GM12878 (cell line): ENCODE measurements around the gene TRIM40. TPM values are rescaled to one million over a fixed set of nuclear protein-coding genes. Genes with fewer than 3 reads are reported as not detected.

Experiments used
- ATAC-seq: fragments of 200-7000 bp; cut with Tn5 transposase; 3 replicates; pipeline ENCODE4 v1.9.1; 2020; ENCODE audit warnings: mild to moderate bottlenecking, moderate library complexity
- BruUV-seq: library from RNA; stranded (reverse); fragments of 400-500 nt; replicated peaks from 2 replicates; lab custom pipeline; 2021; lab: Mats Ljungman, UMichigan
- CTCF ChIA-PET: fragments of 300-600 bp; sonication (Branson Sonifier 250); formaldehyde crosslinking; extraction: SDS; loops from one replicate; lab custom pipeline; 2021; ENCODE audit warnings: inconsistent platforms; lab: Yijun Ruan, JAX
- POLR2A ChIA-PET: fragments of 350-600 bp; formaldehyde crosslinking; extraction: SDS; loops from one replicate; lab custom pipeline; 2021; ENCODE audit warnings: inconsistent platforms; lab: Charles Lee
- RAD21 ChIA-PET: fragments of 300-600 bp; sonication (Branson Sonifier 250); formaldehyde crosslinking; loops from one replicate; lab custom pipeline; 2023; ENCODE audit warnings: antibody characterized with exemption; ENCODE audit not compliant: unreplicated experiment; lab: Charles Lee
- SMC1A ChIA-PET: fragments of 300-600 bp; sonication (Branson Sonifier 250); formaldehyde crosslinking; loops from one replicate; lab custom pipeline; 2023; ENCODE audit not compliant: unreplicated experiment, uncharacterized antibody; lab: Charles Lee
- DNase-seq: peaks from one replicate; pipeline ENCODE4 v3.0.0-alpha.2; 2011; ENCODE audit warnings: low read depth, low spot score
- FAIRE-seq: peaks from 3 replicates; lab custom pipeline; 2011; peaks lifted over from hg19 to GRCh38; lab: Jason Lieb, UNC
- H2AFZ ChIP-seq: 2 replicates; pipeline ENCODE4 v1.6.0; 2011; ENCODE audit warnings: low read depth, low read length, control low read depth; ENCODE audit not compliant: control insufficient read depth
- H3K27ac ChIP-seq: 2 replicates; pipeline ENCODE4 v1.5.1; 2011; ENCODE audit warnings: control low read depth; ENCODE audit not compliant: control insufficient read depth, insufficient read depth
- H3K27me3 ChIP-seq, 2 experiments: replicated peaks in 1 of 2; 2 replicates each; pipeline versions ENCODE4 v1.6.0 to v1.6.1; 2011; ENCODE audit warnings: low read length in 1 of 2; ENCODE audit not compliant: control insufficient read depth in 2 of 2, insufficient read depth in 2 of 2
- H3K36me3 ChIP-seq, 2 experiments: 2 replicates each; pipeline ENCODE4 v1.5.1; 2011; ENCODE audit warnings: low read length in 1 of 2; ENCODE audit not compliant: control insufficient read depth in 2 of 2, insufficient read depth in 2 of 2
- H3K4me1 ChIP-seq: 2 replicates; pipeline ENCODE4 v1.6.1; 2011; ENCODE audit warnings: mild to moderate bottlenecking, low read length, moderate library complexity, mixed read lengths; ENCODE audit not compliant: control insufficient read depth, insufficient read depth
- H3K4me2 ChIP-seq: 2 replicates; pipeline ENCODE4 v1.6.0; 2011; ENCODE audit warnings: control low read depth; ENCODE audit not compliant: control insufficient read depth, insufficient read depth
- H3K4me3 ChIP-seq: fragments of 200-600 bp; sonication (generic); 2 replicates; pipeline ENCODE4 v1.5.1; 2016
- H3K79me2 ChIP-seq: 2 replicates; pipeline ENCODE4 v1.6.0; 2011; ENCODE audit warnings: low read length; ENCODE audit not compliant: control insufficient read depth, insufficient read depth
- H3K9ac ChIP-seq: 2 replicates; pipeline ENCODE4 v1.8.0; 2011; ENCODE audit warnings: low read length, control low read depth, mixed read lengths; ENCODE audit not compliant: control insufficient read depth, insufficient read depth
- H3K9me3 ChIP-seq: replicated peaks from 3 replicates; pipeline ENCODE4 v1.5.1; 2011; ENCODE audit warnings: mild to moderate bottlenecking, low read length; ENCODE audit not compliant: control insufficient read depth, insufficient read depth
- H4K20me1 ChIP-seq: 2 replicates; pipeline ENCODE4 v1.6.0; 2011; ENCODE audit not compliant: control insufficient read depth, insufficient read depth
- GATAD2B ChIP-seq: fragments of 450-650 bp; conservative IDR thresholded peaks from 2 replicates; pipeline ENCODE4 v1.6.1; 2017; ENCODE audit warnings: low read depth, mild to moderate bottlenecking, moderate library complexity
- NFIC ChIP-seq: IDR thresholded peaks from 2 replicates; pipeline ENCODE4 v1.6.1; 2012; ENCODE audit warnings: low read depth, mild to moderate bottlenecking, inconsistent platforms, low read length, moderate library complexity
- WGBS: methylation state at CpG from one replicate; pipeline ENCODE4 v1.1.6; 2016; ENCODE audit warnings: low lambda C conversion rate; ENCODE audit not compliant: insufficient replicate concordance, insufficient coverage; ENCODE audit errors: missing lambda C conversion rate; 5-methylcytosine and 5-hydroxymethylcytosine counted together
- in situ Hi-C: fragments of 300-500 bp; cut with MboI; formaldehyde crosslinking; loops from 9 replicates; pipeline ENCODE4 v1.14.3; 2018; ENCODE audit warnings: mixed read lengths
- intact Hi-C: fragments of 100-400 bp; cut with micrococcal nuclease; formaldehyde crosslinking; loops from one replicate; pipeline ENCODE4 v1.14.2; 2022; ENCODE audit not compliant: unreplicated experiment
- polyA plus RNA-seq, 11 experiments: library from polyadenylated mRNA; depleted of rRNA in 4 of 11; unstranded in 6 of 11; stranded (reverse) in 5 of 11; fragments of >200 nt; fragmentation: Nextera tagmentation in 4 of 11; fragmentation: Illumina TruSeq in 1 of 11; extraction: Ambion mirVana in 4 of 11; extraction: Trizol in 1 of 11; gene quantifications; 1 replicate in 1 of 11; 2 replicates in 10 of 11; pipeline versions ENCODE4 v1.2.1 to v1.2.3, GENCODE V29; 2011 to 2016; ENCODE audit warnings: inconsistent platforms in 2 of 11, missing spikeins in 2 of 11, low read depth in 1 of 11
- total RNA-seq, 4 experiments: library from RNA; depleted of rRNA in 3 of 4; stranded (reverse); fragments of >200 nt in 3 of 4; fragmentation: Illumina TruSeq in 1 of 4; extraction: Trizol in 1 of 4; gene quantifications; 2 replicates each; pipeline versions ENCODE4 v1.2.1 to v1.2.3, GENCODE V29; 2013 to 2021
- TF ChIP-seq, protein P1 (sequence below): IDR thresholded peaks from 2 replicates; pipeline ENCODE4 v1.6.1; 2011; ENCODE audit warnings: borderline replicate concordance, low read depth, mild to moderate bottlenecking, moderate library complexity, low read length; ENCODE audit not compliant: insufficient read depth, poor library complexity, severe bottlenecking
- TF ChIP-seq, protein P2 (sequence below), 3 experiments: IDR thresholded peaks in 2 of 3; conservative IDR thresholded peaks in 1 of 3; 2 replicates each; pipeline ENCODE4 v1.5.1; 2011; ENCODE audit warnings: low read depth in 3 of 3, low read length in 3 of 3, mild to moderate bottlenecking in 3 of 3, control low read depth in 2 of 3, moderate library complexity in 2 of 3, inconsistent platforms in 1 of 3, mixed read lengths in 1 of 3; ENCODE audit not compliant: control insufficient read depth in 2 of 3, insufficient read depth in 1 of 3; ENCODE audit errors: extremely low read depth in 1 of 3

TRIM40 gene
- total and polyA plus RNA-seq, 10 of the 15 experiments (the other 5 are each of a cell fraction or from before 2014, with no cell fraction given) = not detected

DNA sequence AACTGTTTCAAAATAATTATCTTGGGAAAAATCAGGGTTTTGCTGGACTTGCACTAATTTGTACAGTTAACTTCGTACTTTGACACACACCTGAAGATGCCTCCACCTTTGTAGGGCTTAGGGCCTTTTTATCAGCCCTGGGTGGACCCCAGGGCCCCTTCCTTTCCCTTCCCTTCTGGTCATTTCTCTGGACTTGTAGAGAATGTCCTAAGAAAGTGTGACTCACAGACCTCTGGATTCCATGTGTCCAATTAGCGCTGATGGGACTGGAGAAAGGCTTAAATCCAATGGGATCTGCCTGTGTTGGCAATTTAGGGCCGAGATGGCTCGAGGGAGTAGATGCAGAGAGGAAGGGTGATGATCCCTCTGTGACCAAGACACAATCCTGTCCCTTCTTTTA, 36.7 kb downstream of the TRIM40 start:
- Histone ChIP-seq H3K9me3 (no peaks in the 10 kb centered on the region), H3K4me1 (no peaks in the 10 kb centered on the region), H3K4me3 (no peak overlapping the region)
- RAD21 ChIA-PET = interaction anchor here (0.6 to 1.0 kb wide), 2 partner anchors 62 to 69 kb away, joined by 4 read pairs; no protein-coding TSS in a partner anchor
- SMC1A ChIA-PET = no interaction called here
- POLR2A ChIA-PET = no interaction called here
- TF ChIP-seq GATAD2B (no peak), NFIC (no peak)
- TF ChIP-seq, protein P1, sequence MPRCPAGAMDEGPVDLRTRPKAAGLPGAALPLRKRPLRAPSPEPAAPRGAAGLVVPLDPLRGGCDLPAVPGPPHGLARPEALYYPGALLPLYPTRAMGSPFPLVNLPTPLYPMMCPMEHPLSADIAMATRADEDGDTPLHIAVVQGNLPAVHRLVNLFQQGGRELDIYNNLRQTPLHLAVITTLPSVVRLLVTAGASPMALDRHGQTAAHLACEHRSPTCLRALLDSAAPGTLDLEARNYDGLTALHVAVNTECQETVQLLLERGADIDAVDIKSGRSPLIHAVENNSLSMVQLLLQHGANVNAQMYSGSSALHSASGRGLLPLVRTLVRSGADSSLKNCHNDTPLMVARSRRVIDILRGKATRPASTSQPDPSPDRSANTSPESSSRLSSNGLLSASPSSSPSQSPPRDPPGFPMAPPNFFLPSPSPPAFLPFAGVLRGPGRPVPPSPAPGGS = no peak
- TF ChIP-seq, protein P2, sequence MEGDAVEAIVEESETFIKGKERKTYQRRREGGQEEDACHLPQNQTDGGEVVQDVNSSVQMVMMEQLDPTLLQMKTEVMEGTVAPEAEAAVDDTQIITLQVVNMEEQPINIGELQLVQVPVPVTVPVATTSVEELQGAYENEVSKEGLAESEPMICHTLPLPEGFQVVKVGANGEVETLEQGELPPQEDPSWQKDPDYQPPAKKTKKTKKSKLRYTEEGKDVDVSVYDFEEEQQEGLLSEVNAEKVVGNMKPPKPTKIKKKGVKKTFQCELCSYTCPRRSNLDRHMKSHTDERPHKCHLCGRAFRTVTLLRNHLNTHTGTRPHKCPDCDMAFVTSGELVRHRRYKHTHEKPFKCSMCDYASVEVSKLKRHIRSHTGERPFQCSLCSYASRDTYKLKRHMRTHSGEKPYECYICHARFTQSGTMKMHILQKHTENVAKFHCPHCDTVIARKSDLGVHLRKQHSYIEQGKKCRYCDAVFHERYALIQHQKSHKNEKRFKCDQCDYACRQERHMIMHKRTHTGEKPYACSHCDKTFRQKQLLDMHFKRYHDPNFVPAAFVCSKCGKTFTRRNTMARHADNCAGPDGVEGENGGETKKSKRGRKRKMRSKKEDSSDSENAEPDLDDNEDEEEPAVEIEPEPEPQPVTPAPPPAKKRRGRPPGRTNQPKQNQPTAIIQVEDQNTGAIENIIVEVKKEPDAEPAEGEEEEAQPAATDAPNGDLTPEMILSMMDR (IDR thresholded peaks at IDR 0.05 in 2 of 3, conservative IDR thresholded peaks at IDR 0.05 in 1 of 3; ENCODE audit: control insufficient read depth in 2 of 3, extremely low read depth in 1 of 3, insufficient read depth in 1 of 3, low read depth in 3 of 3, low read length in 3 of 3) = no peak
- TF ChIP-seq, all 136 proteins: peak for 0
- no peak overlapping the region for H3K4me2 ChIP-seq
- H3K27me3 ChIP-seq = peaks cover 8 to 16% of the 10 kb centered on the region in 2 experiments
- DNase-seq (no peak), ATAC-seq (no peak), FAIRE-seq (no peak)
- H3K79me2 ChIP-seq = no peaks in the 10 kb centered on the region
- in situ Hi-C loops = no loop called here
- H3K9ac ChIP-seq = no peak overlapping the region
- BruUV-seq = no TSS peak
- H4K20me1 ChIP-seq = no peaks in the 10 kb centered on the region
- no peaks in the 10 kb centered on the region for H3K36me3 ChIP-seq
- no peak overlapping the region for H2AFZ ChIP-seq
- H3K27ac ChIP-seq = no peak overlapping the region
- WGBS = 2% methylated on average over 4 of the region's 4 CpGs
- intact Hi-C loops = loop anchor here (5.0 kb wide), 1 partner anchor 325 kb away; no protein-coding TSS in a partner anchor
- CTCF ChIA-PET = no interaction called here
